ENCODE results near the gene TMC4. TPM values are rescaled to one million over a fixed set of nuclear protein-coding genes. Genes with fewer than 3 reads are reported as not detected.

TMC4 gene
- total and polyA plus RNA-seq, 10 donors: 0.12 to 4.0 (median 0.77) TPM; not detected in 2

DNA sequence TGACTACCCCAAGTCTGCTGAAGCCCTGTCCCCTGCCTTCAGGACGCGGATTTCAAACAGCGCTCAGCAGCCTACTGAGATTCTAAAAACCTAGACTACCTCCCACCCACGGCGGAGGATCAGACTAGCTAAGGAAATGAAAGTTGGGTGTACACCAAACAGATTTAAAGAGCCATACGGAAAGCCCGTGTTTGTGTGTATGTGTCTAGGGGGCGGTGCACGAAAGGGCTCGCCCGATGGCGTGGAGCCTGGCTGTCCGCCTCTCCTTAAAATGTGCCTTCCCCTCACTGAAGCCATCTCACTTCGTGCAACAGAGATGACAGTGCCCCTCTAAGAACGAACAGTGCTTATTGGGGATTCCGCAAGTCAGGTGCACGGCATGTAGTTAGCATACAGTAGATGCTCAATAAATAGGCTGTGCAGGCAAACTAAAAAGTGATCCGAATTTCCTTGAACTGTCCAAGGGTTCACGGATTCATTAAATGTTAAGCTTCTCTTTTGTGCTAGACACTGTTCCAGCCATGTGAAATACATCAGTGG, 14.1 kb downstream of the TMC4 start:
- peaks cover 0 to 5% (median 0%) of the 10 kb centered on the region in 7 donors for H3K27me3 ChIP-seq (replicated peaks in 1 of 7)
- no peak for DNase-seq
- no peak for TF ChIP-seq POLR2A (IDR thresholded peaks at IDR 0.05)
- no peak for TF ChIP-seq POLR2AphosphoS5 (IDR thresholded peaks at IDR 0.05)
- TF ChIP-seq, protein P1, sequence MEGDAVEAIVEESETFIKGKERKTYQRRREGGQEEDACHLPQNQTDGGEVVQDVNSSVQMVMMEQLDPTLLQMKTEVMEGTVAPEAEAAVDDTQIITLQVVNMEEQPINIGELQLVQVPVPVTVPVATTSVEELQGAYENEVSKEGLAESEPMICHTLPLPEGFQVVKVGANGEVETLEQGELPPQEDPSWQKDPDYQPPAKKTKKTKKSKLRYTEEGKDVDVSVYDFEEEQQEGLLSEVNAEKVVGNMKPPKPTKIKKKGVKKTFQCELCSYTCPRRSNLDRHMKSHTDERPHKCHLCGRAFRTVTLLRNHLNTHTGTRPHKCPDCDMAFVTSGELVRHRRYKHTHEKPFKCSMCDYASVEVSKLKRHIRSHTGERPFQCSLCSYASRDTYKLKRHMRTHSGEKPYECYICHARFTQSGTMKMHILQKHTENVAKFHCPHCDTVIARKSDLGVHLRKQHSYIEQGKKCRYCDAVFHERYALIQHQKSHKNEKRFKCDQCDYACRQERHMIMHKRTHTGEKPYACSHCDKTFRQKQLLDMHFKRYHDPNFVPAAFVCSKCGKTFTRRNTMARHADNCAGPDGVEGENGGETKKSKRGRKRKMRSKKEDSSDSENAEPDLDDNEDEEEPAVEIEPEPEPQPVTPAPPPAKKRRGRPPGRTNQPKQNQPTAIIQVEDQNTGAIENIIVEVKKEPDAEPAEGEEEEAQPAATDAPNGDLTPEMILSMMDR (IDR thresholded peaks at IDR 0.05 in 8 of 11, conservative IDR thresholded peaks at IDR 0.05 in 3 of 11): no peak
- peaks cover 0 to 46% (median 43%) of the 10 kb centered on the region in 6 donors for H3K36me3 ChIP-seq
- WGBS, 5 donors: 8 to 13% (median 10%) methylated on average over 18 to 19 of the region's 19 CpGs
- H3K9me3 ChIP-seq: no peaks in the 10 kb centered on the region
- H3K4me3 ChIP-seq: peak overlapping the region; percentile 58 to 91 (median 72)
- intact Hi-C loops (cut with DNase I; ENCODE audit: low total_unique reads): no loop called here
- H3K27ac ChIP-seq: peak overlapping the region; percentile 95 to 100 (median 98)
- peaks cover 24 to 93% (median 75%) of the 10 kb centered on the region in 6 donors for H3K4me1 ChIP-seq

DNA sequence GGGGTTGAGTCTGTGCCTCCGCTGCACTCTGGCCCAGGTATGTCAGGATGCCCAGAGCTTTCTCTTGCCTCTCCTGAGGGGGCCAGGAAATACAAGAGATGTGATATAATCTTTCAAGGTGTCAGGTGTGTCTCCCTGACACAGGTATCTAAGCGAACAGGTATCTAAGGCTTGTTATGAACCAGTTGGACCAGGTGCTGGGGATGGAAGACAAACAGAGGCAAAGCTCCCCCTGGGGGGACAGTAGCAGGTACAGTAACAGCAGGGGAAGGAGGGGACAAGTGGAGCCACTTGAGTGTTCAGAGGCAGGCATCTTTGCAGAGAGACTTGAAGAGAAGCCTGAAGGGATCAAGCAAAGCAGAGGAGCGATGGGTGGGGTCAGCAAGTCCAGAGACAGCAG, 16.0 kb downstream of the TMC4 start:
- Histone ChIP-seq H3K36me3 (peaks cover 2 to 65% (median 63%) of the 10 kb centered on the region in 6 donors), H3K27me3 (replicated peaks in 1 of 7) (no peaks in the 10 kb centered on the region), H3K4me3 (no peak overlapping the region), H3K27ac (no peak overlapping the region), H3K4me1 (peaks cover 17 to 85% (median 60%) of the 10 kb centered on the region in 6 donors), H3K9me3 (no peaks in the 10 kb centered on the region)
- DNase-seq: no peak
- TF ChIP-seq POLR2AphosphoS5 (IDR thresholded peaks at IDR 0.05) (no peak), POLR2A (IDR thresholded peaks at IDR 0.05) (no peak)
- TF ChIP-seq, protein P1 (IDR thresholded peaks at IDR 0.05 in 8 of 11, conservative IDR thresholded peaks at IDR 0.05 in 3 of 11): no peak
- 90 to 100% (median 94%) methylated on average over 3 of the region's 3 CpGs for WGBS, 5 donors
- intact Hi-C loops (cut with DNase I; ENCODE audit: low total_unique reads): no loop called here

- 86 to 93% (median 90%) methylated on average over 10 to 11 of the region's 11 CpGs for WGBS, 5 donors
- peaks cover 2 to 70% (median 67%) of the 10 kb centered on the region in 6 donors for H3K36me3 ChIP-seq
- no peaks in the 10 kb centered on the region for H3K27me3 ChIP-seq (replicated peaks in 1 of 7)
- H3K4me1 ChIP-seq: peaks cover 17 to 80% (median 55%) of the 10 kb centered on the region in 6 donors
- no peaks in the 10 kb centered on the region for H3K9me3 ChIP-seq
- TF ChIP-seq POLR2A (IDR thresholded peaks at IDR 0.05) (no peak), POLR2AphosphoS5 (IDR thresholded peaks at IDR 0.05) (peak in 2 of 3 donors; percentile 47 to 66)
- H3K27ac ChIP-seq: no peak overlapping the region
- no peak for DNase-seq
- H3K4me3 ChIP-seq: no peak overlapping the region
- intact Hi-C loops (cut with DNase I; ENCODE audit: low total_unique reads): no loop called here
Observed at GRCh38 chr19:54156490-54156889, 16.5 kb downstream of the TMC4 start.

DNA sequence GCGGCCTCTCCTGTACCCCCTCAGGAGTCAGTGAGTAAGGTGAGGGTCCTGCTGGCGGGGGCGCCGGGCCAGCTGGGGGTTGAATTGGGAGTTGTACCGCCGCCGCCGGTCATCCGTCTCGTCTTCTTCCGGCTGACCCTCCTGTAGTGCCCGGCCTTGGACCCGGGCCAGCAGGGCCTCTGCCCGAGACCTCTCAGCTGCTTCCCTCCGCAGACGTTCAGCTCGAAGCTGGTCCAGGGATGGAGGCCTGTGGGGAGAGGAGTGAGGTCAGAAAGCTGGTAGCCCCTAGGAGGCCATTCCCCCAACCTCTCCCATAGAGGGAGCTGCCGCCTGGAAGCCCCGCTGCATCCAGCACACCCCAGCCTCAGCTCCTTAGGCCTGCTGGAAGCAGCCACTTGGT, 17.3 kb downstream of the TMC4 start:
- no peak overlapping the region for H3K4me3 ChIP-seq
- H3K27me3 ChIP-seq (replicated peaks in 1 of 7): no peaks in the 10 kb centered on the region
- H3K27ac ChIP-seq: peak overlapping the region in 5 of 8 donors; percentile 24 to 68 (median 50)
- H3K36me3 ChIP-seq: peaks cover 2 to 78% (median 75%) of the 10 kb centered on the region in 6 donors
- no peaks in the 10 kb centered on the region for H3K9me3 ChIP-seq
- WGBS, 5 donors: 75 to 85% (median 80%) methylated on average over 13 to 19 of the region's 19 CpGs
- no peak for DNase-seq
- TF ChIP-seq POLR2AphosphoS5 (IDR thresholded peaks at IDR 0.05) (peak in 2 of 3 donors; percentile 48 to 77), POLR2A (IDR thresholded peaks at IDR 0.05) (no peak)
- TF ChIP-seq, protein P1 (IDR thresholded peaks at IDR 0.05 in 8 of 11, conservative IDR thresholded peaks at IDR 0.05 in 3 of 11): no peak
- intact Hi-C loops (cut with DNase I; ENCODE audit: low total_unique reads): no loop called here
- peaks cover 14 to 72% (median 48%) of the 10 kb centered on the region in 6 donors for H3K4me1 ChIP-seq
